Esophagus muscularis mucosa (tissue), 4 donors: ENCODE data around the gene POLDIP3. TPM values are rescaled to one million over a fixed set of nuclear protein-coding genes. Genes with fewer than 3 reads are reported as not detected.
"Not testable (repeated sequence)": the region's sequence is repeated elsewhere in the genome, so short reads cannot be mapped to it uniquely, and the experiment has no call there.

Experiments
- DNase-seq: peaks from one replicate; pipeline ENCODE4 v3.0.0-alpha.2; 2017; ENCODE audit errors: extremely low spot score
- H3K27ac ChIP-seq, 4 donors: fragments of 200-600 bp; sonication (generic); replicated peaks in 1 of 4; 1 replicate in 3 of 4; 2 replicates in 1 of 4; pipeline ENCODE4 v1.5.1; 2016 to 2019; ENCODE audit warnings: mild to moderate bottlenecking in 1 of 4
- H3K27me3 ChIP-seq, 4 donors: fragments of 200-600 bp; sonication (generic); one replicate each; pipeline versions ENCODE4 v1.5.1 to v1.6.0; 2016 to 2019
- H3K36me3 ChIP-seq, 4 donors: fragments of 200-600 bp; sonication (generic); one replicate each; pipeline ENCODE4 v1.5.1; 2016 to 2019
- H3K4me1 ChIP-seq, 4 donors: fragments of 200-600 bp; sonication (generic); one replicate each; pipeline ENCODE4 v1.5.1; 2016 to 2019
- H3K4me3 ChIP-seq, 4 donors: fragments of 200-600 bp; sonication (generic); 1 replicate in 2 of 4; 2 replicates in 2 of 4; pipeline ENCODE4 v1.5.1; 2016 to 2019; ENCODE audit warnings: mild to moderate bottlenecking in 4 of 4, moderate library complexity in 1 of 4
- H3K9me3 ChIP-seq, 4 donors: fragments of 200-600 bp; sonication (generic); 1 replicate in 3 of 4; 2 replicates in 1 of 4; pipeline ENCODE4 v1.5.1; 2016 to 2019
- CTCF ChIP-seq, 3 experiments: fragments of 200-600 bp in 2 of 3; fragments of 450-650 bp in 1 of 3; sonication (generic) in 2 of 3; IDR thresholded peaks; one replicate each; pipeline ENCODE4 v1.5.1; 2017 to 2019; ENCODE audit warnings: antibody characterized with exemption in 3 of 3, mild to moderate bottlenecking in 2 of 3, moderate library complexity in 1 of 3
- EP300 ChIP-seq: sonication (generic); formaldehyde crosslinking; IDR thresholded peaks from one replicate; pipeline ENCODE4 v1.6.1; 2017; ENCODE audit warnings: antibody characterized with exemption
- POLR2A ChIP-seq: fragments of 450-650 bp; IDR thresholded peaks from one replicate; pipeline ENCODE4 v1.6.1; 2017; ENCODE audit warnings: antibody characterized with exemption, moderate library complexity, mild to moderate bottlenecking, low read depth
- POLR2AphosphoS5 ChIP-seq, 2 donors: sonication (generic); formaldehyde crosslinking; IDR thresholded peaks; one replicate each; pipeline ENCODE4 v1.6.1; 2017; ENCODE audit warnings: antibody characterized with exemption in 2 of 2
- WGBS: methylation state at CpG from one replicate; pipeline ENCODE4 v1.1.5; 2018; 5-methylcytosine and 5-hydroxymethylcytosine counted together
- intact Hi-C: fragments of 100-400 bp; cut with DNase I; formaldehyde crosslinking; loops from one replicate; pipeline ENCODE4 v1.15.1; 2023
- total RNA-seq, 4 donors: library from RNA; depleted of rRNA; stranded (reverse); fragments of >200 nt; gene quantifications; one replicate each; pipeline versions ENCODE4 v1.1.0 to v1.2.1, GENCODE V29; 2016

Gene POLDIP3
- total RNA-seq, 4 donors from 2014 or later: 30.6 to 47.6 (median 39.6) TPM

DNA sequence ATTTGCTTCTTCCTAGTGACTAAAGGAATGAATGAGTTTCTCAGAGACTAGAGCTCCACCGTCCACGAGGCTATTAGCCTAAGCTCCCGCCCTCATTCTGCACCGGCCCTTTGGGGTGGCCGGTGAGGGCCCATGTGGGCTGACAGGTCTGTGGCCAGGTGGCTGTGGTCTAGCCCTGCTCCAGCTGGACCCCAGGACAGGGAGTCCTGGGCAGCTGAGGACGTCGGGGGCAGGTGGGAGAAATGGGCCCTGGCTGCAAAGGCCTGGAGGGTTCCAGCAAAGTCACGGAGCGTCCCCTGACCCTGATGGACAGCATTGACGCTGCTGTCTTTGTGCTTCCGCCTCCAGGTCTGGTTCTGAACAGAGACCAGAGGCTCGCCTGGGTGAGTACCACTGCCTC is 48.7 kb downstream of the POLDIP3 start:
- 92% methylated on average over 10 of the region's 12 CpGs for WGBS
- no peaks in the 10 kb centered on the region for H3K9me3 ChIP-seq
- no peaks in the 10 kb centered on the region for H3K27me3 ChIP-seq
- TF ChIP-seq POLR2AphosphoS5 (IDR thresholded peaks at IDR 0.05): no peak
- no peak for TF ChIP-seq CTCF (IDR thresholded peaks at IDR 0.05)
- no peak for TF ChIP-seq EP300
- TF ChIP-seq POLR2A: no peak
- H3K27ac ChIP-seq: no peak overlapping the region
- no peak for DNase-seq
- intact Hi-C loops: no loop called here
- peaks cover 0 to 14% (median 12%) of the 10 kb centered on the region in 4 donors for H3K4me1 ChIP-seq
- H3K36me3 ChIP-seq: peaks cover 0 to 49% (median 16%) of the 10 kb centered on the region in 4 donors
- no peak overlapping the region for H3K4me3 ChIP-seq

DNA sequence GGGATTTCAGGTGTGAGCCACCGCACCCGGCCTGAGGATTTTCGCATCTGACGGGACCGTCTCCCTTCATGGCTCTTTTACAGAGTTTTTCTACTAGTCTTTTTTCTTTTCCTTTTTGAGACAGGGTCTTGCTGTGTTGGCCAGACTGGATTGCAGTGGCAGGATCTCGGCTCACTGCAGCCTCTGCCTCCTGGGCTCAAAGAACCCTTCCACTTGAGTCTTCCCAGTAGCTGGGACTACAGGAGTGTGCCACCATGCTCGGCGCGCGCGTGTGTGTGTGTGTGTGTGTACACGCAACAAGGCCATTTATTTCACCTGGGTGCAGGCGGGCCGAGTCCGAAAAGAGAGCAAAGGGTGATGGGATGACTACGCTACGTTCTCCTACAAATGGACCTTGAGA is 50.0 kb downstream of the POLDIP3 start:
- Histone ChIP-seq H3K27ac (no peak overlapping the region), H3K36me3 (peaks cover 0 to 37% (median 9%) of the 10 kb centered on the region in 4 donors), H3K4me1 (peaks cover 0 to 14% (median 12%) of the 10 kb centered on the region in 4 donors), H3K27me3 (no peaks in the 10 kb centered on the region), H3K4me3 (no peak overlapping the region), H3K9me3 (no peaks in the 10 kb centered on the region)
- TF ChIP-seq POLR2AphosphoS5 (IDR thresholded peaks at IDR 0.05) (no peak), EP300 (no peak), POLR2A (no peak), CTCF (IDR thresholded peaks at IDR 0.05) (no peak)
- over 99% methylated on average over 17 of the region's 17 CpGs for WGBS
- DNase-seq: no peak
- intact Hi-C loops: no loop called here

- H3K27me3 ChIP-seq, intact Hi-C loops, DNase-seq, H3K9me3 ChIP-seq, H3K27ac ChIP-seq, H3K4me3 ChIP-seq: not testable (repeated sequence)
- peaks cover 0 to 32% (median 5%) of the 10 kb centered on the region in 4 donors for H3K36me3 ChIP-seq
- H3K4me1 ChIP-seq: peaks cover 0 to 14% (median 12%) of the 10 kb centered on the region in 4 donors
- 78% methylated on average over 3 of the region's 3 CpGs for WGBS
Measured at GRCh38 chr22:42563943-42564342, 50.7 kb downstream of the POLDIP3 start.

- intact Hi-C loops: no loop called here
- H3K27ac ChIP-seq: no peak overlapping the region
- TF ChIP-seq POLR2A: no peak
- TF ChIP-seq EP300: no peak
- TF ChIP-seq POLR2AphosphoS5 (IDR thresholded peaks at IDR 0.05): no peak
- TF ChIP-seq CTCF (IDR thresholded peaks at IDR 0.05): no peak
- H3K4me1 ChIP-seq: peaks cover 0 to 14% (median 12%) of the 10 kb centered on the region in 4 donors
- peaks cover 0 to 32% (median 5%) of the 10 kb centered on the region in 4 donors for H3K36me3 ChIP-seq
- no peaks in the 10 kb centered on the region for H3K9me3 ChIP-seq
- no peak overlapping the region for H3K4me3 ChIP-seq
- WGBS: 83% methylated on average over 2 of the region's 2 CpGs
- DNase-seq: no peak
- no peaks in the 10 kb centered on the region for H3K27me3 ChIP-seq
Measured at GRCh38 chr22:42562684-42563083, 52.0 kb downstream of the POLDIP3 start.

- 40% methylated on average over 8 of the region's 8 CpGs for WGBS
- peaks cover 0 to 14% (median 12%) of the 10 kb centered on the region in 4 donors for H3K4me1 ChIP-seq
- no peak for DNase-seq
Measured at GRCh38 chr22:42562279-42562678, 52.4 kb downstream of the POLDIP3 start.

More at GRCh38 chr22:42562279-42562678, 52.4 kb downstream of the POLDIP3 start:
- Histone ChIP-seq H3K36me3 (peaks cover 0 to 32% (median 5%) of the 10 kb centered on the region in 4 donors), H3K9me3 (no peaks in the 10 kb centered on the region), H3K27ac (no peak overlapping the region), H3K4me3 (no peak overlapping the region), H3K27me3 (no peaks in the 10 kb centered on the region)
- TF ChIP-seq CTCF (IDR thresholded peaks at IDR 0.05) (no peak), EP300 (no peak), POLR2A (no peak), POLR2AphosphoS5 (IDR thresholded peaks at IDR 0.05) (no peak)
- intact Hi-C loops: no loop called here
